Glutamatergic neuron (in vitro differentiated cells): ENCODE data around the gene CDIPT. TPM values are rescaled to one million over a fixed set of nuclear protein-coding genes. Genes with fewer than 3 reads are reported as not detected.

Experiments
- DNase-seq: peaks from one replicate; pipeline ENCODE4 v3.0.0; 2022
- H3K27ac Mint-ChIP-seq: one replicate; pipeline ENCODE4 v1.8.0; 2020; ENCODE audit warnings: mild to moderate bottlenecking, mixed read lengths, inconsistent platforms; ENCODE audit not compliant: unreplicated experiment
- H3K27me3 Mint-ChIP-seq: one replicate; pipeline ENCODE4 v1.8.0; 2020; ENCODE audit warnings: mild to moderate bottlenecking, moderate library complexity, mixed read lengths, inconsistent platforms; ENCODE audit not compliant: unreplicated experiment
- H3K36me3 Mint-ChIP-seq: one replicate; pipeline ENCODE4 v1.8.0; 2020; ENCODE audit warnings: mild to moderate bottlenecking, mixed read lengths, inconsistent platforms; ENCODE audit not compliant: unreplicated experiment
- H3K4me1 Mint-ChIP-seq: one replicate; pipeline ENCODE4 v1.8.0; 2020; ENCODE audit warnings: mild to moderate bottlenecking, low read depth, mixed read lengths, inconsistent platforms; ENCODE audit not compliant: unreplicated experiment
- H3K4me3 Mint-ChIP-seq: one replicate; pipeline ENCODE4 v1.8.0; 2020; ENCODE audit warnings: mild to moderate bottlenecking, mixed read lengths, inconsistent platforms; ENCODE audit not compliant: unreplicated experiment
- H3K9me3 Mint-ChIP-seq: one replicate; pipeline ENCODE4 v1.8.0; 2020; ENCODE audit warnings: mild to moderate bottlenecking, moderate library complexity, mixed read lengths, inconsistent platforms; ENCODE audit not compliant: unreplicated experiment
- total RNA-seq: library from RNA; stranded (reverse); fragmentation: NEBNext Ultra II Directional; extraction: Animal tissue kit (Norgen Biotek cat#: 25700); gene quantifications from one replicate; pipeline ENCODE4 v1.2.1, GENCODE V29; 2021; ENCODE audit not compliant: unreplicated experiment
- TF ChIP-seq, protein P1 (sequence below): fragments of 200-600 bp; sonication (generic); IDR thresholded peaks from one replicate; pipeline ENCODE4 v1.5.0; 2021; ENCODE audit not compliant: partially characterized antibody, unreplicated experiment

CDIPT gene
- total RNA-seq, 1 donor from 2014 or later, result 71.0 TPM

- TF ChIP-seq, protein P1, sequence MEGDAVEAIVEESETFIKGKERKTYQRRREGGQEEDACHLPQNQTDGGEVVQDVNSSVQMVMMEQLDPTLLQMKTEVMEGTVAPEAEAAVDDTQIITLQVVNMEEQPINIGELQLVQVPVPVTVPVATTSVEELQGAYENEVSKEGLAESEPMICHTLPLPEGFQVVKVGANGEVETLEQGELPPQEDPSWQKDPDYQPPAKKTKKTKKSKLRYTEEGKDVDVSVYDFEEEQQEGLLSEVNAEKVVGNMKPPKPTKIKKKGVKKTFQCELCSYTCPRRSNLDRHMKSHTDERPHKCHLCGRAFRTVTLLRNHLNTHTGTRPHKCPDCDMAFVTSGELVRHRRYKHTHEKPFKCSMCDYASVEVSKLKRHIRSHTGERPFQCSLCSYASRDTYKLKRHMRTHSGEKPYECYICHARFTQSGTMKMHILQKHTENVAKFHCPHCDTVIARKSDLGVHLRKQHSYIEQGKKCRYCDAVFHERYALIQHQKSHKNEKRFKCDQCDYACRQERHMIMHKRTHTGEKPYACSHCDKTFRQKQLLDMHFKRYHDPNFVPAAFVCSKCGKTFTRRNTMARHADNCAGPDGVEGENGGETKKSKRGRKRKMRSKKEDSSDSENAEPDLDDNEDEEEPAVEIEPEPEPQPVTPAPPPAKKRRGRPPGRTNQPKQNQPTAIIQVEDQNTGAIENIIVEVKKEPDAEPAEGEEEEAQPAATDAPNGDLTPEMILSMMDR, result no peak
- DNase-seq, result no peak
- Mint-ChIP-seq H3K4me1 (no peaks in the 10 kb centered on the region), H3K27ac (no peak overlapping the region), H3K9me3 (peaks cover 6% of the 10 kb centered on the region), H3K27me3 (peaks cover 2% of the 10 kb centered on the region), H3K4me3 (no peak overlapping the region), H3K36me3 (peaks cover 18% of the 10 kb centered on the region)
Observed at GRCh38 chr16:29883987-29884386, 21.0 kb upstream of the CDIPT start.

DNA sequence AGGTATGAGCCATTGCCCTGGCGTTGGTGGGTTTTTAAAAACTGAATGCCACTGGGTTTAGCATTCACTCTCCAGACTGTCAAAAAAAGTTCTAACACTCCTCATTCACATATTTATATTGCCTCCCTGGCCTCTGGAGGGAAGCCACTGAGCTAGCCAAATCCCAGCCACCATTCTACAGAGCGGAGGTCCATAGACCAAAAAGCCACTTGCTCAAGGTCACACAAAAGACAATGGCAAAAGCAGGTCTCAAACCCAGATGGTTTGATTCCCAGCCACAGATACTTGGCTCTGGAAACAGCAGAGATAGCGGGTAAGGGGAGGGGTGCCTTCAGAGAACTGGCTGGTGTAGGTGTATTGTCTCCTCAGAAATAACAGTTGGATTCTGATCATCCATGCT, 18.0 kb upstream of the CDIPT start:
- Mint-ChIP-seq H3K9me3 (peaks cover 8% of the 10 kb centered on the region), H3K36me3 (peaks cover 24% of the 10 kb centered on the region), H3K4me3 (no peak overlapping the region), H3K27me3 (peaks cover 2% of the 10 kb centered on the region), H3K27ac (no peak overlapping the region), H3K4me1 (no peaks in the 10 kb centered on the region)
- TF ChIP-seq, protein P1, result no peak
- DNase-seq, result no peak

- TF ChIP-seq, protein P1, result no peak
- no peak for DNase-seq
- Mint-ChIP-seq H3K4me1 (no peaks in the 10 kb centered on the region), H3K4me3 (no peak overlapping the region), H3K36me3 (peaks cover 20% of the 10 kb centered on the region), H3K9me3 (peaks cover 7% of the 10 kb centered on the region), H3K27me3 (peaks cover 4% of the 10 kb centered on the region), H3K27ac (no peak overlapping the region)
Observed at GRCh38 chr16:29878172-29878571, 15.1 kb upstream of the CDIPT start.

DNA sequence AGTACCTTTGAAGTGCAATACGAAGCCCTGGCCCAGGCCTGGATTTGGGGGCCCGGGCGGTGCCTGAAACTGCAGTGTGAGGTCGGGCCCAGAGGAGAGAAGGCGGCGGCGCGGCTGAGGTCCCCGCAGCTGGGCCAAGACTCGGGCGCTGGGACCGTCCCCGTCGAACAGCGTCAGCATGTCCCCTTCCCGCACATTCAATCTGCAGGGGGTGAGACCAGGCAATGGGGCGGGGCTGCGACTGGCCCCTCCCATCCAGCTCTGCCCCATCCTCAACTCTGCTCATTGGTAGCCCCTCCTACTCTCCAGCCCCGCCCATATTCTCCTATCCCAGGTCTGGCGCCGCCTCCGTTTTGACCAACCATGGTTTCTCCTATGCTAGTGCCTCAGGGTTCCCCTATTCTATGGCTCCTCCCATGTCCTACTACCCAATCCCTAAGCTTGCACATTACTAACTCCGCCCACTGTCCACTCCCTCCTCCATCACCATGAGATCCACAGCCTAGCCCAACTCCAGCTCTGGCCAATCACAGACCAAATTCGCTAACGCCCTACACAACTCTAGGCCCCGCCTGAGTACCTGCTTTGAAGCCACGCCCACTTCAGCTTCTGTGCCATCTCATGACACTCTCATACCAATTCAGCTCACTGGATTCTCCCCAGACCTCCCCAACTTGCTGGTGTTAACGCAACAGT, 14.4 kb upstream of the CDIPT start:
- Mint-ChIP-seq H3K4me3 (peak overlapping the region; percentile 23), H3K27me3 (peaks cover 4% of the 10 kb centered on the region)
- TF ChIP-seq, protein P1, result no peak

DNA sequence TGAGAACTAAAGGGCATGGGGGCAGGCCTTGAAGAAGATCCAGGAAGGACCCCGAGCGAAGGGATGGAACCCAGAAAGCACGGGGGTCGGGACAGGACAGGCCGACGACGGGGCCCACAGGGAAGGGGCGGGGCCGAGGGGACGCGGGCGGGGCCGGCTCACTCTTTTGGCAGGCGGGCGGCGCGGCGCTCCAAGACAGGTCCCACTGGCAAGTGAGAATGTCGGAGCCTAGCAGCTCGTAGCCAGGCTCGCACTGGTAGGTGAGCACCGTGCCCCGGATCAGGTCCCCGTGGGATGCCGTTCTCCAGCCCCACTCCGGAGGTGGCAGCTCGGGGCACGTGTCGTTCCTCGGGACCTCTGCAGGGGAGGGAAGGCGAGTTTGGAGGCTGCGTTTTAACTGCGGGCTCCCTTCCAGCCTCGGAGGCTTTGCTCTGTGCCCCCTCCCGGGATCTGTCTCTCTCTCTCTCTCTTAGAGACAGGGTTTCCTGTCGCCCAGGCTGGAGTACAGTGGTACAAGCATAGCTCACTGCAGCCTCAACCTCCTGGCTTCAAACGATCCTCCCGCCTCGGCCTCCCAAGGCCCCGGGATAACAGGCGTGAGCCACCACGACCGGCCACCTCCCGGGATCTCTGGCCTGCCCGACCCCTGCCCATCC, 13.7 kb upstream of the CDIPT start:
- DNase-seq, result no peak
- H3K27ac Mint-ChIP-seq, result no peak overlapping the region
- peak overlapping the region; percentile 4 for H3K4me3 Mint-ChIP-seq
- TF ChIP-seq, protein P1, result no peak
- H3K36me3 Mint-ChIP-seq, result peaks cover 16% of the 10 kb centered on the region
- H3K9me3 Mint-ChIP-seq, result peaks cover 7% of the 10 kb centered on the region
- H3K4me1 Mint-ChIP-seq, result no peaks in the 10 kb centered on the region
- H3K27me3 Mint-ChIP-seq, result peaks cover 4% of the 10 kb centered on the region

More for the DNA sequence above, 14.4 kb upstream of the CDIPT start:
- H3K4me1 Mint-ChIP-seq, result no peaks in the 10 kb centered on the region
- DNase-seq, result peak; percentile 76
- peaks cover 7% of the 10 kb centered on the region for H3K9me3 Mint-ChIP-seq
- peaks cover 15% of the 10 kb centered on the region for H3K36me3 Mint-ChIP-seq
- no peak overlapping the region for H3K27ac Mint-ChIP-seq
